Measurements from ENCODE around the gene TANC1.

Gene TANC1

GRCh38 chr2:159147690-159148089, 179.2 kb downstream of the TANC1 start:
- no peak for DNase-seq (ENCODE audit: low read depth)
- no peak overlapping the region for H3K4me3 ChIP-seq (ENCODE audit: low read length)
- TF ChIP-seq CTCF (conservative IDR thresholded peaks at IDR 0.05; ENCODE audit: low read depth, low read length), result no peak

- H3K4me3 ChIP-seq (ENCODE audit: low read length), result no peak overlapping the region
- TF ChIP-seq CTCF (conservative IDR thresholded peaks at IDR 0.05; ENCODE audit: low read depth, low read length), result no peak
- no peak for DNase-seq (ENCODE audit: low read depth)
These were observed 180.5 kb downstream of the TANC1 start for GRCh38 chr2:159148901-159149300.

GRCh38 chr2:159149747-159150146, 181.3 kb downstream of the TANC1 start:
- no peak overlapping the region for H3K4me3 ChIP-seq (ENCODE audit: low read length)
- DNase-seq (ENCODE audit: low read depth), result no peak
- no peak for TF ChIP-seq CTCF (conservative IDR thresholded peaks at IDR 0.05; ENCODE audit: low read depth, low read length)

GRCh38 chr2:159150280-159150746, 181.9 kb downstream of the TANC1 start:
- no peak for TF ChIP-seq CTCF (conservative IDR thresholded peaks at IDR 0.05; ENCODE audit: low read depth, low read length)
- H3K4me3 ChIP-seq (ENCODE audit: low read length), result no peak overlapping the region
- DNase-seq (ENCODE audit: low read depth), result no peak

GRCh38 chr2:159151198-159152127, 183.0 kb downstream of the TANC1 start:
- no peak overlapping the region for H3K4me3 ChIP-seq (ENCODE audit: low read length)
- no peak for TF ChIP-seq CTCF (conservative IDR thresholded peaks at IDR 0.05; ENCODE audit: low read depth, low read length)
- no peak for DNase-seq (ENCODE audit: low read depth)

- no peak for TF ChIP-seq CTCF (conservative IDR thresholded peaks at IDR 0.05; ENCODE audit: low read depth, low read length)
- no peak overlapping the region for H3K4me3 ChIP-seq (ENCODE audit: low read length)
- no peak for DNase-seq (ENCODE audit: low read depth)
These were observed 183.8 kb downstream of the TANC1 start for GRCh38 chr2:159152128-159152778.

Data from retinal pigment epithelial cell (primary cell).